H1 (cell line): ENCODE data around the gene UGT1A8. TPM values are rescaled to one million over a fixed set of nuclear protein-coding genes. Genes with fewer than 3 reads are reported as not detected.

Experiments
- CTCF ChIA-PET: fragments of 300-600 bp; sonication (Branson Sonifier 250); formaldehyde crosslinking; loops from one replicate; lab custom pipeline; 2021; ENCODE audit not compliant: partially characterized antibody; lab: Charles Lee
- POLR2A ChIA-PET: fragments of 300-600 bp; sonication (Branson Sonifier 250); formaldehyde crosslinking; loops from one replicate; lab custom pipeline; 2021; ENCODE audit warnings: inconsistent platforms; ENCODE audit not compliant: partially characterized antibody; lab: Charles Lee
- DNase-seq, 2 experiments: peaks; one replicate each; pipeline versions ENCODE4 v3.0.0 to v3.0.0-alpha.2; 2010 to 2022; ENCODE audit warnings: low spot score in 2 of 2, low read depth in 1 of 2, mixed read lengths in 1 of 2
- FAIRE-seq: peaks from 2 replicates; lab custom pipeline; 2011; peaks lifted over from hg19 to GRCh38; lab: Jason Lieb, UNC
- H2AFZ ChIP-seq: 2 replicates; pipeline ENCODE4 v1.8.1; 2012; ENCODE audit warnings: low read length, inconsistent platforms
- H2AK5ac ChIP-seq: 2 replicates; pipeline ENCODE4 v1.6.1; 2013; ENCODE audit warnings: low read depth, low read length
- H2BK120ac ChIP-seq: replicated peaks from 2 replicates; pipeline ENCODE3; 2013; ENCODE audit warnings: low read depth, low read length, inconsistent platforms
- H2BK12ac ChIP-seq: 2 replicates; pipeline ENCODE4 v1.6.1; 2013; ENCODE audit warnings: low read depth, low read length
- H2BK15ac ChIP-seq: 2 replicates; pipeline ENCODE4 v1.6.1; 2013; ENCODE audit warnings: low read length
- H2BK20ac ChIP-seq: 2 replicates; pipeline ENCODE4 v1.6.1; 2013; ENCODE audit warnings: low read length
- H2BK5ac ChIP-seq: 2 replicates; pipeline ENCODE4 v1.6.1; 2013; ENCODE audit warnings: low read depth, low read length
- H3K14ac ChIP-seq: 2 replicates; pipeline ENCODE4 v1.6.1; 2013; ENCODE audit warnings: inconsistent platforms; ENCODE audit not compliant: insufficient read length
- H3K18ac ChIP-seq: 2 replicates; pipeline ENCODE4 v1.6.1; 2013; ENCODE audit warnings: low read length; ENCODE audit errors: extremely low read depth
- H3K23ac ChIP-seq: 2 replicates; pipeline ENCODE4 v1.6.1; 2013; ENCODE audit warnings: inconsistent platforms; ENCODE audit not compliant: insufficient read length
- H3K23me2 ChIP-seq: 2 replicates; pipeline ENCODE4 v1.6.1; 2013; ENCODE audit warnings: low read depth, low read length
- H3K27ac ChIP-seq: 2 replicates; pipeline ENCODE4 v1.6.1; 2011; ENCODE audit warnings: low read depth, low read length, inconsistent platforms
- H3K27me3 ChIP-seq, 4 experiments: replicated peaks in 1 of 4; 1 replicate in 1 of 4; 2 replicates in 3 of 4; pipeline versions ENCODE4 v1.6.1 to v1.8.1; 2011 to 2013; ENCODE audit warnings: low read length in 3 of 4, mild to moderate bottlenecking in 3 of 4, inconsistent platforms in 2 of 4, mixed read lengths in 2 of 4, moderate library complexity in 1 of 4; ENCODE audit not compliant: control insufficient read depth in 3 of 4, insufficient read depth in 3 of 4; ENCODE audit errors: extremely low read depth in 1 of 4
- H3K36me3 ChIP-seq, 4 experiments: 2 replicates each; pipeline versions ENCODE4 v1.6.1 to v1.8.1; 2011 to 2013; ENCODE audit warnings: mild to moderate bottlenecking in 4 of 4, low read length in 3 of 4, moderate library complexity in 2 of 4, control low read depth in 1 of 4, inconsistent platforms in 1 of 4; ENCODE audit not compliant: insufficient read depth in 4 of 4, control insufficient read depth in 2 of 4
- H3K4ac ChIP-seq: replicated peaks from 2 replicates; pipeline ENCODE3; 2013; ENCODE audit warnings: low read length, low read depth, mixed read lengths, inconsistent platforms; ENCODE audit not compliant: insufficient read length
- H3K4me1 ChIP-seq, 4 experiments: replicated peaks in 1 of 4; 1 replicate in 1 of 4; 2 replicates in 3 of 4; pipeline versions ENCODE4 v1.6.1 to v1.8.1; 2011 to 2013; ENCODE audit warnings: low read length in 3 of 4, inconsistent platforms in 2 of 4, mixed read lengths in 1 of 4; ENCODE audit not compliant: insufficient read depth in 4 of 4, control insufficient read depth in 3 of 4
- H3K4me2 ChIP-seq, 2 experiments: 2 replicates each; pipeline versions ENCODE4 v1.6.1 to v1.8.1; 2011 to 2013; ENCODE audit warnings: low read depth in 2 of 2, low read length in 2 of 2, control low read depth in 1 of 2, inconsistent platforms in 1 of 2, mild to moderate bottlenecking in 1 of 2; ENCODE audit not compliant: insufficient read depth in 1 of 2
- H3K4me3 ChIP-seq, 4 experiments: fragments of 200-600, 300-600 bp in 1 of 4; sonication (generic), shearing (Covaris generic), sonication (Bioruptor Twin) in 1 of 4; 2 replicates each; pipeline versions ENCODE4 v1.5.1 to v1.8.1; 2011 to 2016; ENCODE audit warnings: low read length in 4 of 4, low read depth in 3 of 4, control low read depth in 2 of 4, inconsistent platforms in 2 of 4, mild to moderate bottlenecking in 2 of 4, mixed read lengths in 1 of 4, moderate library complexity in 1 of 4; ENCODE audit not compliant: insufficient read depth in 2 of 4; ENCODE audit errors: extremely low read depth in 1 of 4
- H3K56ac ChIP-seq: replicated peaks from 2 replicates; pipeline ENCODE3; 2013; ENCODE audit warnings: low read depth, mild to moderate bottlenecking, mixed read lengths, low read length, inconsistent platforms; ENCODE audit not compliant: insufficient read length
- H3K79me1 ChIP-seq: 2 replicates; pipeline ENCODE4 v1.6.1; 2013; ENCODE audit warnings: low read depth, low read length, control low read depth
- H3K79me2 ChIP-seq, 2 experiments: 2 replicates each; pipeline versions ENCODE4 v1.6.1 to v1.8.1; 2012 to 2013; ENCODE audit warnings: low read length in 2 of 2, mild to moderate bottlenecking in 2 of 2, inconsistent platforms in 1 of 2; ENCODE audit not compliant: insufficient read depth in 2 of 2, control insufficient read depth in 1 of 2
- H3K9ac ChIP-seq, 4 experiments: replicated peaks in 1 of 4; 1 replicate in 1 of 4; 2 replicates in 3 of 4; pipeline versions ENCODE4 v1.6.1 to v1.8.1; 2011 to 2013; ENCODE audit warnings: low read depth in 3 of 4, low read length in 3 of 4, control low read depth in 2 of 4, mild to moderate bottlenecking in 2 of 4, moderate library complexity in 2 of 4, inconsistent platforms in 1 of 4; ENCODE audit errors: extremely low read depth in 1 of 4
- H3K9me3 ChIP-seq, 2 experiments: 2 replicates each; pipeline versions ENCODE4 v1.6.1 to v1.8.1; 2012 to 2013; ENCODE audit warnings: mild to moderate bottlenecking in 2 of 2, moderate library complexity in 2 of 2, control low read depth in 1 of 2, inconsistent platforms in 1 of 2, low read depth in 1 of 2, low read length in 1 of 2, mixed read lengths in 1 of 2; ENCODE audit not compliant: insufficient read depth in 2 of 2
- H4K20me1 ChIP-seq, 2 experiments: replicated peaks in 1 of 2; 2 replicates each; pipeline versions ENCODE3 to v1.8.1; 2011 to 2013; ENCODE audit warnings: inconsistent platforms in 2 of 2, low read length in 2 of 2, mild to moderate bottlenecking in 1 of 2; ENCODE audit not compliant: insufficient read depth in 2 of 2, control insufficient read depth in 1 of 2
- H4K5ac ChIP-seq: 2 replicates; pipeline ENCODE4 v1.6.1; 2013; ENCODE audit warnings: low read length, low read depth, mixed read lengths, inconsistent platforms; ENCODE audit not compliant: insufficient read length
- H4K8ac ChIP-seq: 2 replicates; pipeline ENCODE4 v1.8.0; 2013; ENCODE audit warnings: mild to moderate bottlenecking, moderate library complexity, low read length, inconsistent platforms; ENCODE audit not compliant: insufficient read depth; ENCODE audit errors: extremely low read depth
- H4K91ac ChIP-seq: replicated peaks from 2 replicates; pipeline ENCODE3; 2013; ENCODE audit warnings: low read length, mixed read lengths, inconsistent platforms; ENCODE audit not compliant: insufficient read length
- ATF2 ChIP-seq: IDR thresholded peaks from 2 replicates; pipeline ENCODE4 v1.6.1; 2012; ENCODE audit warnings: low read length, inconsistent platforms
- ATF3 ChIP-seq: IDR thresholded peaks from 2 replicates; pipeline ENCODE4 v1.6.1; 2011; ENCODE audit warnings: low read depth, mild to moderate bottlenecking, low read length; ENCODE audit not compliant: insufficient read depth
- BRCA1 ChIP-seq: IDR thresholded peaks from 2 replicates; pipeline ENCODE4 v1.6.1; 2012; ENCODE audit warnings: low read depth, low read length, improper control_type of control experiment
- CREB1 ChIP-seq: IDR thresholded peaks from 2 replicates; pipeline ENCODE4 v1.6.1; 2012; ENCODE audit warnings: inconsistent platforms
- E2F6 ChIP-seq: IDR thresholded peaks from 2 replicates; pipeline ENCODE4 v1.6.1; 2012; ENCODE audit warnings: inconsistent platforms
- EGR1 ChIP-seq: IDR thresholded peaks from 2 replicates; pipeline ENCODE4 v1.6.1; 2011; ENCODE audit warnings: low read depth, low read length, borderline replicate concordance
- EP300 ChIP-seq, 2 experiments: IDR thresholded peaks; 1 replicate in 1 of 2; 2 replicates in 1 of 2; pipeline ENCODE4 v1.6.1; 2011 to 2012; ENCODE audit warnings: low read depth in 2 of 2, low read length in 2 of 2, mild to moderate bottlenecking in 2 of 2, borderline replicate concordance in 1 of 2, inconsistent platforms in 1 of 2, moderate library complexity in 1 of 2
- EZH2 ChIP-seq: fragments of 200-600 bp; sonication (generic); IDR thresholded peaks from 2 replicates; pipeline ENCODE4 v1.7.1; 2012; ENCODE audit warnings: low read depth, mild to moderate bottlenecking, moderate library complexity, low read length, inconsistent platforms; ENCODE audit not compliant: severe bottlenecking
- FOSL1 ChIP-seq: IDR thresholded peaks from 2 replicates; pipeline ENCODE4 v1.6.1; 2011; ENCODE audit warnings: mild to moderate bottlenecking, low read depth, low read length, moderate library complexity; ENCODE audit not compliant: insufficient read depth
- GABPA ChIP-seq: IDR thresholded peaks from 2 replicates; pipeline ENCODE4 v1.6.1; 2011; ENCODE audit warnings: mild to moderate bottlenecking, low read length, moderate library complexity, borderline replicate concordance; ENCODE audit not compliant: insufficient read depth
- POLR2AphosphoS5 ChIP-seq: IDR thresholded peaks from 2 replicates; pipeline ENCODE4 v1.6.1; 2011; ENCODE audit warnings: low read depth, low read length
- WGBS, 2 experiments: shearing (Covaris generic) in 1 of 2; methylation state at CpG; one replicate each; pipeline versions ENCODE4 v1.1.6 to v1.1.7; 2013 to 2015; ENCODE audit warnings: low lambda C conversion rate in 2 of 2, mixed read lengths in 2 of 2, inconsistent platforms in 1 of 2, low coverage in 1 of 2, missing lambda C conversion rate in 1 of 2; ENCODE audit not compliant: insufficient replicate concordance in 2 of 2, insufficient coverage in 1 of 2, insufficient read length in 1 of 2; ENCODE audit errors: extremely low coverage in 1 of 2, missing lambda C conversion rate in 1 of 2; 5-methylcytosine and 5-hydroxymethylcytosine counted together
- polyA plus RNA-seq, 7 experiments: library from polyadenylated mRNA; depleted of rRNA in 3 of 7; stranded (reverse) in 5 of 7; unstranded in 2 of 7; fragments of >200 nt in 5 of 7; fragments of 200-250 nt in 2 of 7; gene quantifications; 1 replicate in 5 of 7; 2 replicates in 1 of 7; 4 replicates in 1 of 7; pipeline versions ENCODE4 v1.2.1 to v1.2.3, GENCODE V29; 2011 to 2013; ENCODE audit warnings: missing spikeins in 2 of 7, mixed read lengths in 2 of 7
- total RNA-seq: library from RNA; stranded (reverse); fragmentation: NEBNext Ultra II Directional; extraction: Animal tissue kit (Norgen Biotek cat#: 25700); gene quantifications from 2 replicates; pipeline ENCODE4 v1.2.1, GENCODE V29; 2021

The UGT1A8 gene
- total and polyA plus RNA-seq, 2 of the 8 experiments (the other 6 are each of a cell fraction or from before 2014, with no cell fraction given): not detected

- H4K20me1 ChIP-seq: no peaks in the 10 kb centered on the region
- H3K79me2 ChIP-seq: no peaks in the 10 kb centered on the region
- CTCF ChIA-PET: no interaction called here
- no peak overlapping the region for H4K5ac ChIP-seq
- no peak overlapping the region for H2BK15ac ChIP-seq
- no peak overlapping the region for H3K4me3 ChIP-seq
- H3K4ac ChIP-seq: no peak overlapping the region
- H3K9ac ChIP-seq: no peak overlapping the region
- no peak overlapping the region for H3K56ac ChIP-seq
- H3K27me3 ChIP-seq: no peaks in the 10 kb centered on the region
- no peak overlapping the region for H2BK120ac ChIP-seq
- H3K9me3 ChIP-seq: peaks cover 3 to 4% of the 10 kb centered on the region in 2 experiments; a peak in 1 of 4 replicates
- no peak overlapping the region for H3K14ac ChIP-seq
- H3K4me2 ChIP-seq: no peak overlapping the region
- H4K8ac ChIP-seq: no peak overlapping the region
- peaks cover 2% of the 10 kb centered on the region; the same call in 1 of the 2 replicates for H3K23me2 ChIP-seq
- peak; percentile 86 for FAIRE-seq
- no peak overlapping the region for H3K18ac ChIP-seq
- H2BK5ac ChIP-seq: no peak overlapping the region
- H3K4me1 ChIP-seq: no peaks in the 10 kb centered on the region; a peak in 1 of 7 replicates
- no peak overlapping the region for H2BK12ac ChIP-seq
- POLR2A ChIA-PET: interaction anchor here (1.2 kb wide), 1 partner anchor 10 kb away, joined by 3 read pairs; no protein-coding TSS in a partner anchor
- H3K79me1 ChIP-seq: no peaks in the 10 kb centered on the region
- WGBS, 2 experiments: 84% methylated on average over 4 of the region's 4 CpGs; no CpG with 5 or more reads in 1 of the 2 experiments
- H4K91ac ChIP-seq: no peak overlapping the region
- no peaks in the 10 kb centered on the region for H3K36me3 ChIP-seq
- H3K23ac ChIP-seq: no peak overlapping the region
- no peak overlapping the region for H3K27ac ChIP-seq
- no peak overlapping the region for H2AFZ ChIP-seq
- no peak for DNase-seq
- H2BK20ac ChIP-seq: no peak overlapping the region
- no peak overlapping the region for H2AK5ac ChIP-seq
- TF ChIP-seq EP300 (IDR thresholded peaks at IDR 0.05; ENCODE audit: borderline replicate concordance in 1 of 2, low read depth in 2 of 2, low read length in 2 of 2) (no peak), BRCA1 (no peak), EGR1 (no peak), ATF3 (no peak), GABPA (no peak), POLR2AphosphoS5 (no peak), E2F6 (no peak), CREB1 (no peak), FOSL1 (no peak), EZH2 (no peak), ATF2 (no peak)
Observed at GRCh38 chr2:233768076-233768475, 150.6 kb downstream of the UGT1A8 start.
